GM19468 (cell line): ENCODE results near the gene CDKN3.

Source experiments
- ATAC-seq: cut with Tn5 transposase; IDR thresholded peaks from one replicate; pipeline ENCODE4 v1.9.1; 2021; ENCODE audit warnings: mild to moderate bottlenecking, moderate library complexity, moderate number of reproducible peaks; ENCODE audit not compliant: unreplicated experiment; ENCODE audit errors: extremely low read depth

The CDKN3 gene, protein sequence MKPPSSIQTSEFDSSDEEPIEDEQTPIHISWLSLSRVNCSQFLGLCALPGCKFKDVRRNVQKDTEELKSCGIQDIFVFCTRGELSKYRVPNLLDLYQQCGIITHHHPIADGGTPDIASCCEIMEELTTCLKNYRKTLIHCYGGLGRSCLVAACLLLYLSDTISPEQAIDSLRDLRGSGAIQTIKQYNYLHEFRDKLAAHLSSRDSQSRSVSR

GRCh38 chr14:54396493-54397335 lies at the start of gene CDKN3:
Gene CDKN3 (plus strand): TSS chr14:54397007. CDS start chr14:54397069, 62 bp downstream.
- ATAC-seq: peak; percentile 99

GRCh38 chr14:54347044-54347443 lies 49.8 kb upstream of the CDKN3 start:
- no peak for ATAC-seq

GRCh38 chr14:54348001-54348611 lies 48.7 kb upstream of the CDKN3 start:
- no peak for ATAC-seq

- ATAC-seq: no peak
These were observed 47.7 kb upstream of the CDKN3 start for GRCh38 chr14:54348923-54349620.

- ATAC-seq: no peak
These were observed 47.1 kb upstream of the CDKN3 start for GRCh38 chr14:54349713-54350112.

- ATAC-seq: no peak
These were observed 46.6 kb upstream of the CDKN3 start for GRCh38 chr14:54350203-54350602.

GRCh38 chr14:54353266-54353665 lies 43.5 kb upstream of the CDKN3 start:
- no peak for ATAC-seq

GRCh38 chr14:54353694-54354093 lies 43.1 kb upstream of the CDKN3 start:
- no peak for ATAC-seq

GRCh38 chr14:54354096-54354495 lies 42.7 kb upstream of the CDKN3 start:
- ATAC-seq: no peak

DNA sequence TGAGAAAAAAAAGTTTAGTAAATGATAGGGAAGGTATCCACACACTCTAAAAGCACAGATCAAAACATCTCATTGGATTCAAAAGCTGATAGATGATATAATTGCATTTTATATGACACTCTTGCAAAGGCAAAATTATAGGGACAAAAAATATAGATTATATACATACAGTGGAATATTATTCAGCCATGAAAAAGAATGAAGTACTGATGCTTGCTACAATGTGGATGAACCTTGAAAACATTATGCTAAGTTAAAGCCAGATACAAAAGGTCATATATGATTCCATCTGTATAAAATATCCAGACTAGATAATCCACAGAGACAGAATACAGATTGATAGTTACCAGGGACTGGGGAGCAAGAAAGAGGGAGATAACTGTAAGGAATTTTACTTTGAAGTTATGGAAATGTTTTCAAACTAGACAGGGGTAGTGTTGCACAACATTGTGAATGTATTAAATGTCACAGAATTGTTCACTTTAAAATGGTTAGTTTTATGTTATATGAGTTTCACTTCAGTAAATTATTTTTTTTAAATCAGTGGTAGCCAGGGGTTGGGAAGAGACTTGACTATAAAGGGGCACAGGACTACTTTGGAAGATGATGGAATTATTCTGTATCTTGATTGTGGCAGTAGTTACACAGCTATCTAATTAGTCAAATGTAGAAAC lies 41.7 kb upstream of the CDKN3 start:
- no peak for ATAC-seq

GRCh38 chr14:54355698-54356097 lies 41.1 kb upstream of the CDKN3 start:
- ATAC-seq: no peak

- no peak for ATAC-seq
These were observed 40.6 kb upstream of the CDKN3 start for GRCh38 chr14:54356172-54356571.

DNA sequence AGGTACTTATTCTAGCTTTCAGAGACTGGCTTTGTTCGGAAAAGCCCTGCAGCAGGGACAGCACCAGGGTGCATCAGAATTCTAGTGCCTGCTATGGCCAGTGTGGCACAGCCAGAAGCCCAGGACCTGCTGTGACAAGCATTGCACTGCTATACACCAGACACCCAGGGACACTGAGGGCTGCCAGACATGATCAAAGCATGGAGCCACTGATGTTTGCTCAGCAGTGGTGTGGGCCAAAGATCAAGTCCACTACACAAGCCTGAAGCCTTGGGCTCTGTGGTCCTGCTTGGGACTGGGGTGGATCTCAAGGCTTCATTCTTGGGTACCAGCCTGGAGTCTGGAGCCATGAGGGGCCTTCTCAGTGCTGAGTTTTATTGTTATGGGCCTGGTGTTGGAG lies 36.1 kb upstream of the CDKN3 start:
- ATAC-seq: no peak

GRCh38 chr14:54362089-54362504 lies 34.7 kb upstream of the CDKN3 start:
- ATAC-seq: no peak

DNA sequence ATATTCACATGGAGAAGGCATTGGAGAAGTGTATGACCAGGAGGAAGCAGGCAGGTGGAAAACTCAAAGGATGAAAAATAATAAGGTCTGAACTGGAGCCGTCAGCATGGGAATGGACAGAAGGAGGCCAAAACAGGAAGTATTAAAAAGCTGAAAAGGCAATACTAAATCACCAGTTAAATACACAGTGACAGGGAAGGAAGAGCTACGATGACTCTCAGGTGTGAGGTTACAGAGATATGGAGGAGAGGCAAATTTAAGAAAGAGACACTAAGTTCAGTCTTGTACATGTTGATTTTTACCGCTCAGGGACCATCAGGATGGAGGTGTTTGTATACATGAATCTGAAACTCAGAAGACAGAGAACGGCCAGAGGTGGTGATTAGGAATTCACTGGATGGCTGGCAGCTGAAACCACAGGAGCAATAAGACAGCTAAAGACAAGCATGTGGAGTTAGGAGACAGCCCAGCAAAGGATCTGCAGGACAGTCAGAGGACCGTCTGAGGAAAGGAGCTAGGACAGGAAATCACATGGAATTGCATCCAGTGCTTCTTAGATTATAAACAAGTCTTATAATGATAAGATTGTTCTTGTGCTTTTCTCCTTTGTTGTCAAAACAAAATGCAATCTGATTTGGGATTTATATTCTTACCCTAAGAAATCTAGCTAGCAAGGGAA lies 33.9 kb upstream of the CDKN3 start:
- no peak for ATAC-seq

DNA sequence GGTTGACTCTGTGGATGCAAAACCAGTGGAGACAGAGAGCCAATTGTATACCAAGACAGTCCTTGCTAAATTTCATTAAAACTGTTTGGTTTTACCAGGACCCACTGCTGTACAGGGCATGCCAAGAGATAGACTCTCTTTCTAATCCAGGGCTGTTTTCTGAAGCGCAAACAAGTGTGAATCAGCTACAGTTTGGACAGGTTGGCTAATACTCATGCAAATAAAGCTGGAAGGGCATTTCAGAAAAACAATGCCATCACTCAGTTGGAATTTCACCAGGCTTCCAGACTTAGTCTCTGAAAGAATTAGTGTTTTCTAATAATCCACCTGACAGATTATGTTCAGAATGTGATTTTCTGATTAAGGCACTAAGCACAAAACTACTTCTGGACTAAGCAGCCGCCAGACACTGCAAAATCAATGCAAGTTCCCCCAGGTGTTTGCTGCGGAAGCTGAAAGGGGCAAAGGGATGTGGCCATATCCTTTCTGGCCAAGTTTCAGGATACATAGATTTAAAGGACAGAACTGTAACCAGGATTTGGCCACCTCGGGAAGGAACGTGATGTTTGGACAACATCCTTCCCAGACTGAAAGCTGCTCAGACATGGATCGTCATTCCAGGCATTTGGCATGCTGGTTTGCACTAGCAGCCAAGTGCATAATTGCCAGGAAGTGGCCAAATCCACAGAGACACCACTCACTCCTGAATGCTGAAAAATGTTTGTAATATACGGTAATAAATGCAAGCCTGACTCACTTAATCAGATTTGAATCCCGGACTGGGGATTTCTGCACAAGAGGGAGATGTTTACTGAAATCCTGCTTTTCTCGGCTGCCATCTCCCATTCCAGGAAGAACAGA lies 32.0 kb upstream of the CDKN3 start:
- no peak for ATAC-seq

GRCh38 chr14:54366736-54367735 lies 29.8 kb upstream of the CDKN3 start:
- no peak for ATAC-seq
